Mesenteric fat pad (tissue), 1 donor: ENCODE measurements around the gene TAS2R43. TPM values are rescaled to one million over a fixed set of nuclear protein-coding genes. Genes with fewer than 3 reads are reported as not detected.
"Not testable (repeated sequence)": the region's sequence is repeated elsewhere in the genome, so short reads cannot be mapped to it uniquely, and the experiment has no call there.

Source experiments
- DNase-seq: peaks from one replicate; pipeline ENCODE4 v3.0.0-alpha.2; 2020; ENCODE audit warnings: low spot score
- total RNA-seq: library from RNA; stranded (reverse); fragmentation: NEBNext Ultra II Directional; extraction: Animal tissue kit (Norgen Biotek cat#: 25700); gene quantifications from one replicate; pipeline ENCODE4 v1.2.1, GENCODE V29; 2021
- donor health status: DM: yes; HTN: yes; CAD: no.

Gene TAS2R43
- total RNA-seq, 1 donor from 2014 or later, result not detected

- DNase-seq, result no peak
These were observed 32.3 kb downstream of the TAS2R43 start for GRCh38 chr12:11059784-11060183.

GRCh38 chr12:11059041-11059440 is 33.1 kb downstream of the TAS2R43 start:
- no peak for DNase-seq

GRCh38 chr12:11055306-11055705 is 36.8 kb downstream of the TAS2R43 start:
- no peak for DNase-seq

GRCh38 chr12:11049806-11050531 is 42.1 kb downstream of the TAS2R43 start:
- not testable (repeated sequence) for DNase-seq

- DNase-seq, result not testable (repeated sequence)
These were observed 50.7 kb downstream of the TAS2R43 start for GRCh38 chr12:11041366-11041765.

Other genes with a start within 250 kb of the TAS2R43 start
- gene PRR4, start 242.8 kb downstream of the TAS2R43 start, total RNA-seq, result 0.93 TPM
- gene PRH1, start 208.1 kb downstream of the TAS2R43 start, total RNA-seq, result 13.0 TPM
- 1.2 TPM for gene TAS2R13, start 182.8 kb downstream of the TAS2R43 start, total RNA-seq
- gene PRH2, start 163.1 kb downstream of the TAS2R43 start, total RNA-seq, result not detected
- gene TAS2R14, start 153.1 kb downstream of the TAS2R43 start, total RNA-seq, result 2.4 TPM
- gene TAS2R50, start 105.4 kb downstream of the TAS2R43 start, total RNA-seq, result 2.0 TPM
- 1.5 TPM for gene TAS2R20, start 94.0 kb downstream of the TAS2R43 start, total RNA-seq
- 2.8 TPM for gene TAS2R19, start 69.7 kb downstream of the TAS2R43 start, total RNA-seq
- 3.7 TPM for gene TAS2R31, start 60.9 kb downstream of the TAS2R43 start, total RNA-seq
- 1.8 TPM for gene TAS2R46, start 30.0 kb downstream of the TAS2R43 start, total RNA-seq
- gene TAS2R30, start 42.3 kb upstream of the TAS2R43 start, total RNA-seq, result 4.1 TPM
- gene SMIM10L1, start 78.9 kb upstream of the TAS2R43 start, total RNA-seq, result 8.6 TPM
- not detected for gene TAS2R42, start 94.6 kb upstream of the TAS2R43 start, total RNA-seq
- gene PRB3, start 177.4 kb upstream of the TAS2R43 start, total RNA-seq, result not detected
- gene PRB4, start 218.1 kb upstream of the TAS2R43 start, total RNA-seq, result not detected